Brain microvascular endothelial cell (primary cell): ENCODE measurements around the gene SERTAD1.
A peak's percentile ranks its signal among the peaks of the same experiment; 100 is the strongest.

Experiments used
- DNase-seq: peaks from one replicate; pipeline ENCODE4 v3.0.0-alpha.2; 2020
- H3K27ac ChIP-seq: fragments of 250-450 bp; sonication (Bioruptor Pico); 2 replicates; pipeline ENCODE4 v1.5.1; 2020; ENCODE audit warnings: mild to moderate bottlenecking, moderate library complexity
- H3K27me3 ChIP-seq: fragments of 250-450 bp; sonication (Bioruptor Pico); replicated peaks from 2 replicates; pipeline ENCODE4 v1.5.1; 2020; ENCODE audit warnings: mild to moderate bottlenecking
- H3K36me3 ChIP-seq: fragments of 250-450 bp; sonication (Bioruptor Pico); replicated peaks from 2 replicates; pipeline ENCODE4 v1.5.1; 2020; ENCODE audit warnings: mild to moderate bottlenecking
- H3K4me3 ChIP-seq: 2 replicates; pipeline ENCODE4 v1.5.1; 2011; ENCODE audit warnings: low read depth, mild to moderate bottlenecking, control low read depth, low read length, moderate library complexity
- CTCF ChIP-seq: IDR thresholded peaks from 2 replicates; pipeline ENCODE4 v1.5.1; 2011; ENCODE audit warnings: low read depth, mild to moderate bottlenecking, moderate library complexity, low read length, control low read depth, inconsistent platforms; ENCODE audit errors: missing control alignments
- in situ Hi-C: cut with HindIII; loops from 2 replicates; pipeline ENCODE4 v1.10.0; 2017; ENCODE audit warnings: low sequenced_read_pairs, low pct_ligation_motif_present

SERTAD1 gene

GRCh38 chr19:40398417-40399131, 27.2 kb downstream of the SERTAD1 start:
- in situ Hi-C loops = no loop called here
- Histone ChIP-seq H3K4me3 (peak overlapping the region; percentile 20), H3K27me3 (no peaks in the 10 kb centered on the region), H3K36me3 (no peaks in the 10 kb centered on the region), H3K27ac (no peak overlapping the region)
- peak; percentile 25 for DNase-seq
- no peak for TF ChIP-seq CTCF

- no peak for TF ChIP-seq CTCF
- in situ Hi-C loops = no loop called here
- DNase-seq = no peak
- Histone ChIP-seq H3K4me3 (no peak overlapping the region), H3K27me3 (no peaks in the 10 kb centered on the region), H3K27ac (no peak overlapping the region), H3K36me3 (no peaks in the 10 kb centered on the region)
These were observed 28.3 kb downstream of the SERTAD1 start for GRCh38 chr19:40397568-40397906.

GRCh38 chr19:40396886-40397567, 28.8 kb downstream of the SERTAD1 start:
- no peak for TF ChIP-seq CTCF
- no peak overlapping the region for H3K4me3 ChIP-seq
- in situ Hi-C loops = no loop called here
- H3K36me3 ChIP-seq = no peaks in the 10 kb centered on the region
- DNase-seq = no peak
- no peak overlapping the region for H3K27ac ChIP-seq
- H3K27me3 ChIP-seq = no peaks in the 10 kb centered on the region

- in situ Hi-C loops = no loop called here
- Histone ChIP-seq H3K4me3 (no peak overlapping the region), H3K27ac (no peak overlapping the region), H3K27me3 (no peaks in the 10 kb centered on the region), H3K36me3 (no peaks in the 10 kb centered on the region)
- TF ChIP-seq CTCF = no peak
- DNase-seq = no peak
These were observed 29.8 kb downstream of the SERTAD1 start for GRCh38 chr19:40395956-40396355.

- DNase-seq = no peak
- in situ Hi-C loops = no loop called here
These were observed 31.0 kb downstream of the SERTAD1 start for GRCh38 chr19:40394816-40395210.

More at GRCh38 chr19:40394816-40395210, 31.0 kb downstream of the SERTAD1 start:
- no peak overlapping the region for H3K4me3 ChIP-seq
- no peaks in the 10 kb centered on the region for H3K27me3 ChIP-seq
- no peaks in the 10 kb centered on the region for H3K36me3 ChIP-seq
- no peak overlapping the region for H3K27ac ChIP-seq
- TF ChIP-seq CTCF = no peak
